Activated CD8-positive, alpha-beta memory T cell treated with anti-CD3 and anti-CD28 coated beads, Interleukin-2, amount 50 U/mL, for 24 hours (primary cell): Measurements from ENCODE around the gene CCDC187.

ENCODE experiments used
- DNase-seq: peaks from one replicate; pipeline ENCODE4 v3.0.0-alpha.2; 2020; ENCODE audit errors: extremely low read depth

CCDC187 gene

GRCh38 chr9:136297016-136297691 is 6.7 kb downstream of the CCDC187 start:
- DNase-seq, result no peak

- DNase-seq, result no peak
Measured at GRCh38 chr9:136296434-136297015, 7.4 kb downstream of the CCDC187 start.

- DNase-seq, result no peak
Measured at GRCh38 chr9:136295542-136296433, 8.1 kb downstream of the CCDC187 start.

GRCh38 chr9:136295055-136295454 is 8.8 kb downstream of the CCDC187 start:
- DNase-seq, result no peak

- no peak for DNase-seq
Measured at GRCh38 chr9:136294437-136294836, 9.5 kb downstream of the CCDC187 start.

- no peak for DNase-seq
Measured at GRCh38 chr9:136293476-136294077, 10.3 kb downstream of the CCDC187 start.

GRCh38 chr9:136292591-136293448 is 11.1 kb downstream of the CCDC187 start:
- DNase-seq, result no peak

- DNase-seq, result no peak
Measured at GRCh38 chr9:136292026-136292538, 11.8 kb downstream of the CCDC187 start.

GRCh38 chr9:136291306-136292025 is 12.4 kb downstream of the CCDC187 start:
- DNase-seq, result no peak

GRCh38 chr9:136290508-136291000 is 13.3 kb downstream of the CCDC187 start:
- no peak for DNase-seq

GRCh38 chr9:136289651-136290507 is 14.0 kb downstream of the CCDC187 start:
- no peak for DNase-seq

- DNase-seq, result no peak
Measured at GRCh38 chr9:136287960-136288753, 15.7 kb downstream of the CCDC187 start.

- no peak for DNase-seq
Measured at GRCh38 chr9:136286987-136287379, 16.9 kb downstream of the CCDC187 start.

- DNase-seq, result no peak
Measured at GRCh38 chr9:136286359-136286986, 17.4 kb downstream of the CCDC187 start.

GRCh38 chr9:136285501-136286358 is 18.2 kb downstream of the CCDC187 start:
- no peak for DNase-seq

- no peak for DNase-seq
Measured at GRCh38 chr9:136284951-136285350, 18.9 kb downstream of the CCDC187 start.

- no peak for DNase-seq
Measured at GRCh38 chr9:136284311-136284710, 19.6 kb downstream of the CCDC187 start.
